ENCODE data around the gene PDP2.
A peak's percentile ranks its signal among the peaks of the same experiment; 100 is the strongest.

Gene PDP2

DNA sequence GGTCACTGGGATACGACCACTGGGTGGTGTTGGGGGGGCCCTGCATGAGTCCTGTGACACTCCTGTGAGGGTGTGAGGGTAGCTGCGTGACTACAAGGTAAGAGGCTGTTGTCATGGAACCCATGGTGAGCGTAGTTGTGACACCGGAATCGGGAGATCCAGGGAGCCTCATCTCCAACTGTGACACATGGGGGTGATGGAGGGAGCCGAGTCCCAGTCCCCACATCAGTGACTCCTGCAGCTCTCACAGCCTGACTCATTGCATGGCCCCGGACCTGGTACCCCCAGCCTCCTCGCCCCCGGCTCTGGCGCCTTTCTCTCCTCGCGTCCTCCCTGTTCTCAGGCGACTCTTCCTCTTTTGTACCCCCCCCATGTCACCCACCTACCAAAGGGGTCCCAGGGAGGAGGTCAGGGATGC is 24.1 kb downstream of the PDP2 start:
- no peak for DNase-seq

GRCh38 chr16:66904846-66905632 is 24.7 kb downstream of the PDP2 start:
- DNase-seq: no peak

- DNase-seq: peak in 2 of 5 donors; percentile 43 to 48
Measured at GRCh38 chr16:66905633-66906539, 25.6 kb downstream of the PDP2 start.

GRCh38 chr16:66906916-66907836 is 26.9 kb downstream of the PDP2 start:
- no peak for DNase-seq

DNA sequence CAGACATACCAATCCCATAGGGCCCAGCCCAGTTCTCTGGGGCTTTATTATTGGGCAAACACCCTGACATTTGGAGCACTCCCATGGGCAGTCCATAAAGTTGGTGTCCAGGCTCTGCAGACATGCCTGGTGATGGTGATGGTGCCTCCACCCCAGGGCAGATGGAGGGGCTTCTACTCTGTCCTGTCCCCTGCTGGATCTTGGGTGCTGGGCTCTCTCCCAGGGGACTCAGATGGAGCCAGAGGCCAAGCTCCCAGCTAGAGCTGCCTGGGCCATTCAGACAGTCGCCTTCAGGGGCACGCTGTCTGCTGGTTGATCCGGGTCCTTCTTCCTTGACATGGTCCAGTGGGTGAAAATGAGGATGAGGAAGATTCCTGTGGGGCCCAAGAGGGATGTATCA is 27.8 kb downstream of the PDP2 start:
- DNase-seq: no peak

DNA sequence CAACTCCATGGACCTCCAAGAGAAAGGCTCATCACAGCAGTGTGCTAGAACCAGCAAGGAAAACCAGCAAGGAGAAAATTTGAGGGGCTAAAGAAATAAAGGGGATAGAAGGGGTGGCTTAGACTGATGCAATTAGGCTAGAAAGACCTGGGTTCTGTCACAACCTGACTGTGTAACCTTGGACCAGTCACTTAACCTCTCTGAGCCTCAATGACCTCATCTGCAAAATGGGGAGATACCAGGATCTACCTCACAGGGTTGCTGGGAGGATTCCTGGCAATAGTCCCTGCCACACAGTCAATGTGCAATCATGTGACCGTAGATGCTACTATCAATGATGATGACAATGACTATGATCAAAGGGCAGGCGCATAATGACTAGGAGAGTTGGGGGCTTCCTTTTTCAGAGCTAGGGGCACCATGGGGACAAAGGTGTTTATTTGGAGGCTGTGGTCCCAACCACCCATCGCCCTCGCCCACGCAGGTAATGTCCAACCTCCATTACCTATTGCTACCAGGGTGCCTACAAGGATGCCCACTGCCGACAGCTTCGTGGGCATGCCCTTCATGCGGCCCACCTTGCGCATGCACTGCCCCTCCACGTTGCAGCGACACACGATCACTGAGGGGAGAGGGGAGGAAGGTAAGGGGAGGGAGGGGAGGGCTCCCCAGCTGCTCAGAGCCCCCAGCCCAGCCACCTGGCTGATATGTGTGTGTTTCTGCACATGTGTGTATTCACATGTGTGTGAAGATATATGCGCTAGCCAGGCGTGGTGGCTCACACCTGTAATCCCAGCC is 28.6 kb downstream of the PDP2 start:
- no peak for DNase-seq

DNA sequence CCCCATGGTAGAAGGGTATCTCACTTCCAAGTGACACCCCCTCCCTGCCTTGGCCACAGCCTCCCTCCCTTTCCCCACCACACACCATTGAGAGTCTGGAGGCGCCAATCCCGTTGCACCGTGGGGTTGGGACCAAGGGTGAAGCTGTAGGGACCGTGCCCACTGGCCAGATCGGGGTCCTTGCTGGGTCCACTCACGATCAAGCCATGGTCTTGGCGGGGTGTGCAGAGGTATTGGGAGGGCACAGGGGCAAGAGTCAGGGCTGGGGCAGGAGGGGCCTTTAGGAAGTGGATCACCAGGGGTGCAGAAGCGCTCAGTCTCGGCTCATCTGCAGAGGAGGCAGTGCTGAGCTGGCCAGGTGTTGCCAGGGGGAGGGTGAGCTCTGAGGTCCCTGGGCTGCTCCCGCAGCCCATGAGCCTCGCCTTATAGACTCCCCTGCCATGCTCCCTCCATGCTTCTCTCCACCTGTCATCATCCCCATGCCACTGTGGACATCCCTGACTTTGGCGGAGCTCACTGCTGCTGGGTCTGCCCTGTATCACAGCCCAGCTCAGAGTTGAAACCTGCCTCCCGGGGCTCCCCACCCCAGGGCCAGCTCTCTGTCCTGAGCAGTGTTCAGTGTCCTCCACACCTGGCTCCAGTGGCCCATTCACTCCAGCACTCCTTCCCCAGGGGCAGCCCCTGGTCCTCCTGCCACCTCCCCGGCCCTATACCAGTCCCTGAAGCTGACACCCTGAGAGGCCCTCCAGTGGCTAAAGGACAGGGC is 30.0 kb downstream of the PDP2 start:
- no peak for DNase-seq

DNA sequence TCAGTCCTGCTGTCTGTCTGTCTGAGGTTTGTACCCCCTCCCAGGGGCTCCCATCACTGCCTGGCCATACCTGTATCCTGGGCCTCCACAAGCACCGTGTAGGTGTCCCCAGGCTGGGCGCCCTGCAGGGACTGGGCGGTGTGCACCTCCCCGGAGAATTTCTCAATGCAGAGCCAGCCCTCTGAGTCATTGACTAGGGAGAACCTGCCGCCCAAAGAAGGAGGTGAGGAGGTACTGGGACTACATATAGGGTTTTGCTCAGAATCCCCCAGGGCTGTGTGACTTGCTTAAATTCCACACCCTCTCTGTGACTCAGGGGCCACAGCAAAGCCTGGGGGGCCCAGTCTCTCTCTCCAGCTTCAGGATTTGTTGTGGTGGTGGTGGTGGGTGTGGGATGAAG is 30.8 kb downstream of the PDP2 start:
- DNase-seq: no peak

- DNase-seq: no peak
Measured at GRCh38 chr16:66911801-66912200, 31.5 kb downstream of the PDP2 start.

DNA sequence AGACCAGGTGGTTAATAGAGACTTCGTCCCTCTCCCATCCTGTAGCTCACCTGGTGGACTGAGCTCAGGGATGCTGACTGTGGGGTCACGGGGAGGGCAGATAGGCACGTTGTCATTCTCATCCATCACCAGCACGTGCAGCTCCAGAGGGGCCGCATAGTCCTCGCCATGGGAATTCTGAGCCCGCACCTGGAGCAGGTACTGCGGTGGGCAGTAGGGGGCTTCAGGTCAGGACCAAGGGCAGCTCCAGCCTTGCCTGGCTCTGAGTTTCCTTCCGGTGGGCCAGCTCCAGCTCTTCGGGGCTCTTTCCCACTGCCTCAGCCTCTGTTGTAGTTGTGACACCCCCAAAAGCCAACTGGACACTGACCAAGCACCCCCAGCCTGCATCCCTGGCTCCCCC is 32.8 kb downstream of the PDP2 start:
- no peak for DNase-seq

DNA sequence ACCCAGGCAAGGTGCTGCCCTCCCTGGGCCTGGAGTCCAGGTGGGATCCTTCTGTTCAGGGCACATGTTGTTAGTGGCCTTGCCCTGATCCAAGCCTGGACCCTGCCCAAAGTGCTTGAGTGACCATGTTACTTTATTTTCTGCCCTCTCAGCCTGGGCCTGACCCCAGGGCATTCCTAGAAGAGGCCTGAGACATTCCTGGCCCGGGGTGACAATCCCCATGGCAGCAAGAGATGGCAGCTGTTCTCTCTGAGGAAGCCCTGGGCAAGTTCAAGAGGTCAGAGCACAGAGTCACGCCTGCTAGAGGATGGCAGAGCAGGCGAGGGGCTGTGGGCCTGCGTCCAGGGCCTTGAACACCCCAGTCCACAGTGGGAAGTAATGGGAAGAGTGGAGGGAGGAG is 33.4 kb downstream of the PDP2 start:
- DNase-seq: no peak

DNA sequence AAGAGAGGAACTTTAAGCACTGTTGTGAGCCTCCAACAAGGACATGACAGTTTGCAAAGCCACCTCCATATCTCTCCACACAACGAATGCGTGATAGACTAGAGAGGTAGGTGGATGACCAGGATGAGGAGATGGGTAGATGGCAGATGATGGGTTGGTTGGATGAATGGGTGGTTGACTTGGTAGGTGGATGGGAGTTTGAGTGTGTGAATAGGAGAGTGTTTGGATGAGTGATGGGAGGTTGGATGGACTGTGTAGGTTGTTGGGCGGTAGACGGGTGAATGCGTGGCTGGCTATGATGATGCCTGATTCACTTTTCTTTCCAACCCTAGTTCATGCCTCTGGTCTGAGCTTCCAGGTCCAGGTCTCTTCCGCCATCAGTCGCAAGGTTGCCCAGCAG is 34.2 kb downstream of the PDP2 start:
- DNase-seq: no peak

DNA sequence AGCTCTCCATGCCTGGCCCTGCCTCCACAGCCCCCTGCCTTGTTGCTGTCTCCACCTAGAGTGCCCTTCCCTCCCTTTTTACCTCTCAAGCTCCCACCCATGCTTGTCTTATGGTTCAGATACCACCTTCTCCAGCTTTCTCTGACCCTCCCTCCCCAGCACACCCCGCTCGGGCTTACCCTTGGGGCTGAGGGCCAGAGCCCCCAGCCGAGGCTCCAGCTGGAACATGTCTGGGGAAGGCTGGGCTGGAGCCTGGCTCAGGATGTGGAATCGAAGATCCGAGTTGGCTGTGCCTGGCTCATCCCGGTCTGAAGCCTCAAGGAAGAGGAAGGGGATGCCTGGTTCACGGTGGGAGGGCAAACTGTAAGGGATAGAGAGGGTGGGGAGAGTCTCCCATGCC is 34.7 kb downstream of the PDP2 start:
- DNase-seq: no peak

DNA sequence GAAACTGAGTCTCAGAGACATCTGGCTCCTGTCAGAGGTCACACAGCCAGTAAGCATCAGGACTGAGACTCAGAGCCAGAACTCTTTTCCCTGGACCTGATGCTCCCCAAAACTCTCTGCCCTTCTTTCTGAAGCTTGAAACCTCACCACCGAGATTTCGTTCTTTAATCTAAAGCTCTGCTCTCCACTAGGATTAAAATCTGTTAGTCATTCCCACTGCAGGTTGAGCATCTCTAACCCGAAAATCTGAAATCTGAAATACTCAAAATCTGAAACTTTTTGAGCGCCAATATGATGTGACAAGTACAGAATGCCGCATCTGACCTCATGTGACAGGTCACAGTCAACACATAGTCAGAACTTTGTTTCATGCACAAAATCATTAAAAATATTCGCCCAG is 36.2 kb downstream of the PDP2 start:
- no peak for DNase-seq

DNA sequence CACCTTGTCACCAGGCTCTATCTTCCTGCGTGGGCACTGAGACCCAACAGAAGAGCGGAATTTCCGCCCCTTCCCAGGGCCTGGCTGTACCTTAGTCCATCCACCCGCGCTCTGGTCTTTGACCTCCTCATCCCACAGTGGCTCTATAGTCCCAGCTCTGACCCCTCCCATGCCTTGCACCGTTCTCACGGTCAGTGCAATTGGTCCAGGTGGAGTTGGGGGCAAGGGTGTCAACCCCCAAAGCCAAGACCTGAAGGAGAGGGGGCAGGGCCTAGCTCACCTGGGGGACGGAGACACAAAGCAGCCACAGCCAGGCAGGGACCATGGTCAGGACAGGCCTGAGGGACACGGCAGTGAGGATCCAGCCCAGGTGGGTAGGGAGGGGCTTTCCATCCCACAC is 37.4 kb downstream of the PDP2 start:
- no peak for DNase-seq

- no peak for DNase-seq
Measured at GRCh38 chr16:66918355-66918754, 38.0 kb downstream of the PDP2 start.

DNA sequence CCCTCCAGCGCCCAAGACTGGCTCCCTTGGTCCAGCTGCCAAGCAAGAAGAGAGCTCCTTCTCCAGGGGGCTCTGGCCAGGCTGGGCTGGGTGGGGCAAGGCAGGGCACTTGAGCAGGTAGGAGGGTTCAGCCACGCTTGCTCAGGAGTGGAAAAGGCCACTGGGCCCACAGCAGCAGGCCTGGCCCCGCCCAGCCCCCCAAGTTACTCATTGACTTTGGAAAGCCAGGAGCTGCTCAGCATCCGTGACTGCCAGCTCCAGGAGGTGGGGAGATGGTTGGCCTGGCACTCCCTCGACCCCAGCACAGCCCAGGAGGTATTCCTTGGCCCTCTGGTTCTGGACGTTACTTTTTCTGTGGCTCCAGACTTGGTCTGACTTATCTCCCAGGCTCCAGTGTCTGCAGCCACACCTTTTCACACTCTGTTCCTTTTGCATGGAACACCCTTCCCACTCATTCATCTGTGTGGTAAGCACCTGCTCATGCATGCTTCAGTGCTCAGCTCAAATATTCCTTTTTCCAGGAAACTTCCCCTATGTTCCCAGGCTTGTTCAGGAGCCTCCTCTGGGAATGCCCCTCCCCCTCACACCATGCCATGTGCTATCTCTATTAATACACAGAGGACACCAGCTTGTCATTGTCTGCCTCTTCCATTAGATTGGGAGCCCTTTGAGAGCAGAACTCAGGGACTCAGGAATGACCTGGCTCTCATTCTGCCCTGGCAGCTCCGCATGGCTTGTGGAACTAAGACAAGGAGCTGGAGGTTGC is 38.7 kb downstream of the PDP2 start, which contains the start of gene CDH16:
Gene CDH16, minus strand, starts transcription at position 83 of the 766 bp plus-strand sequence. CDS start 820 bp downstream, outside the sequence.
- DNase-seq: no peak

GRCh38 chr16:66919569-66920298 is 39.4 kb downstream of the PDP2 start:
- no peak for DNase-seq

DNA sequence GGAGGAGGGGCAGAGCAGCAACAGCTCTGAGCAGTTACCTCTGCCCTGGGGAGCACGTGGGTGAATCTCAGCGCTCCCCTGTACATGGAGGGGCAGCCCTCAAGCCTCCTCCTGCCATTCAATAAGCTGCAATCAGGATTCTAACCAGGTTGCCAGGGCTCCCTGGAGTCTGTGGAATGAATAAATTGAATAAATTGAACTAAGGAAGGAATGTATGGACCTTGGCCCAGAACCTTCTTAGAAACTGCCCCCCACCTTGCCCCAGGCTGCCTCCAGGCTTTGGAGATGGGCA is 39.9 kb downstream of the PDP2 start:
- DNase-seq: no peak

Data from T-helper 1 cell (primary cell).